ENCODE data around the gene ABTB1. TPM values are rescaled to one million over a fixed set of nuclear protein-coding genes. Genes with fewer than 3 reads are reported as not detected.
"Not testable (repeated sequence)": the region's sequence is repeated elsewhere in the genome, so short reads cannot be mapped to it uniquely, and the experiment has no call there.

The ABTB1 gene
- polyA plus RNA-seq, 3 donors: 17.8 to 18.1 (median 17.8) TPM

GRCh38 chr3:127670229-127670559 lies 2.6 kb upstream of the ABTB1 start:
- no peak for DNase-seq (ENCODE audit: low read depth in 3 of 3, low spot score in 2 of 3)

- no peak for DNase-seq (ENCODE audit: low read depth in 3 of 3, low spot score in 2 of 3)
These were observed 1.8 kb upstream of the ABTB1 start for GRCh38 chr3:127670761-127671522.

- DNase-seq (ENCODE audit: low read depth in 3 of 3, low spot score in 2 of 3): no peak
These were observed 976 bp upstream of the ABTB1 start for GRCh38 chr3:127671523-127672428.

- DNase-seq (ENCODE audit: low read depth in 3 of 3, low spot score in 2 of 3): no peak
These were observed 694 bp downstream of the ABTB1 start for GRCh38 chr3:127673191-127674100.

GRCh38 chr3:127674101-127674721 lies 1.5 kb downstream of the ABTB1 start:
- no peak for DNase-seq (ENCODE audit: low read depth in 3 of 3, low spot score in 2 of 3)

GRCh38 chr3:127674790-127675189 lies 2.0 kb downstream of the ABTB1 start:
- no peak for DNase-seq (ENCODE audit: low read depth in 3 of 3, low spot score in 2 of 3)

GRCh38 chr3:127675651-127676391 lies 3.1 kb downstream of the ABTB1 start:
- DNase-seq (ENCODE audit: low read depth in 3 of 3, low spot score in 2 of 3): no peak

GRCh38 chr3:127676456-127676855 lies 3.7 kb downstream of the ABTB1 start:
- no peak for DNase-seq (ENCODE audit: low read depth in 3 of 3, low spot score in 2 of 3)

- DNase-seq (ENCODE audit: low read depth in 3 of 3, low spot score in 2 of 3): no peak
These were observed 4.2 kb downstream of the ABTB1 start for GRCh38 chr3:127676921-127677351.

GRCh38 chr3:127677541-127678314 lies 5.0 kb downstream of the ABTB1 start:
- DNase-seq (ENCODE audit: low read depth in 3 of 3, low spot score in 2 of 3): no peak

- DNase-seq (ENCODE audit: low read depth in 3 of 3, low spot score in 2 of 3): no peak
These were observed 5.5 kb downstream of the ABTB1 start for GRCh38 chr3:127678315-127678599.

GRCh38 chr3:127678611-127679533 lies 6.1 kb downstream of the ABTB1 start:
- no peak for DNase-seq (ENCODE audit: low read depth in 3 of 3, low spot score in 2 of 3)

GRCh38 chr3:127679534-127680145 lies 6.9 kb downstream of the ABTB1 start:
- DNase-seq (ENCODE audit: low read depth in 3 of 3, low spot score in 2 of 3): no peak

- DNase-seq (ENCODE audit: low read depth in 3 of 3, low spot score in 2 of 3): no peak
These were observed 7.5 kb downstream of the ABTB1 start for GRCh38 chr3:127680146-127680661.

- DNase-seq (ENCODE audit: low read depth in 3 of 3, low spot score in 2 of 3): no peak
These were observed 8.1 kb downstream of the ABTB1 start for GRCh38 chr3:127680798-127681221.

GRCh38 chr3:127682175-127682554 lies 9.4 kb downstream of the ABTB1 start:
- not testable (repeated sequence) for DNase-seq (ENCODE audit: low read depth in 3 of 3, low spot score in 2 of 3)

GRCh38 chr3:127682561-127682960 lies 9.8 kb downstream of the ABTB1 start:
- DNase-seq (ENCODE audit: low read depth in 3 of 3, low spot score in 2 of 3): no peak
